IMR-90 (cell line): ENCODE data around the gene MYPN.

Source experiments
- CEBPB ChIP-seq: IDR thresholded peaks from 2 replicates; pipeline ENCODE4 v1.6.1; 2012; ENCODE audit warnings: low read depth, low read length, improper control_type of control experiment
- CTCF ChIP-seq: conservative IDR thresholded peaks from 2 replicates; pipeline ENCODE4 v1.5.1; 2012; ENCODE audit warnings: mild to moderate bottlenecking, low read depth, low read length, improper control_type of control experiment
- MXI1 ChIP-seq: IDR thresholded peaks from 2 replicates; pipeline ENCODE4 v1.6.1; 2012; ENCODE audit warnings: low read depth, mild to moderate bottlenecking, low read length, moderate library complexity, borderline replicate concordance
- POLR2A ChIP-seq: IDR thresholded peaks from 2 replicates; pipeline ENCODE4 v1.6.1; 2012; ENCODE audit warnings: mild to moderate bottlenecking, low read depth, low read length
- RAD21 ChIP-seq: IDR thresholded peaks from 2 replicates; pipeline ENCODE4 v1.6.1; 2012; ENCODE audit warnings: low read length, improper control_type of control experiment
- RFX5 ChIP-seq: IDR thresholded peaks from 2 replicates; pipeline ENCODE4 v1.8.0; 2012; ENCODE audit warnings: low read depth, mild to moderate bottlenecking, low read length, moderate library complexity
- SMC3 ChIP-seq: fragments of 150-350 bp; IDR thresholded peaks from 2 replicates; pipeline ENCODE4 v1.6.1; 2016; ENCODE audit warnings: low read depth, mild to moderate bottlenecking, antibody characterized with exemption, low read length, moderate library complexity
- TF ChIP-seq, protein P1 (sequence below): fragments of 150-350 bp; IDR thresholded peaks from 2 replicates; pipeline ENCODE4 v1.6.1; 2017; ENCODE audit warnings: mild to moderate bottlenecking, antibody characterized with exemption, low read length, low read depth

GRCh38 chr10:68112837-68113236 lies 3.5 kb downstream of the MYPN start:
- TF ChIP-seq SMC3 (no peak), CTCF (no peak), CEBPB (no peak), RAD21 (no peak), MXI1 (no peak), RFX5 (no peak), POLR2A (no peak)
- TF ChIP-seq, protein P1, sequence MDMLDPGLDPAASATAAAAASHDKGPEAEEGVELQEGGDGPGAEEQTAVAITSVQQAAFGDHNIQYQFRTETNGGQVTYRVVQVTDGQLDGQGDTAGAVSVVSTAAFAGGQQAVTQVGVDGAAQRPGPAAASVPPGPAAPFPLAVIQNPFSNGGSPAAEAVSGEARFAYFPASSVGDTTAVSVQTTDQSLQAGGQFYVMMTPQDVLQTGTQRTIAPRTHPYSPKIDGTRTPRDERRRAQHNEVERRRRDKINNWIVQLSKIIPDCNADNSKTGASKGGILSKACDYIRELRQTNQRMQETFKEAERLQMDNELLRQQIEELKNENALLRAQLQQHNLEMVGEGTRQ = no peak
